ENCODE data around the gene PCDHB7. TPM values are rescaled to one million over a fixed set of nuclear protein-coding genes. Genes with fewer than 3 reads are reported as not detected.
"Not testable (repeated sequence)": the region's sequence is repeated elsewhere in the genome, so short reads cannot be mapped to it uniquely, and the experiment has no call there.

The PCDHB7 gene
- 1.3 TPM for total RNA-seq (2021; ENCODE audit: unreplicated experiment)
- polyA plus RNA-seq (2012; ENCODE audit: insufficient read length) = 1.1 TPM
- percentile 39 among the genes with signal in this experiment for Bru-seq, nascent RNA
- percentile 55 among the genes with signal in this experiment for BruChase-seq, experiment 1, labeled RNA remaining after a 2-hour chase
- percentile 51 among the genes with signal in this experiment for BruChase-seq, experiment 2, labeled RNA remaining after a 6-hour chase
- long read RNA-seq, transcript PCDHB7-201 (1 exons, 3,765 nt) = major isoform, 6 of 6 reads
- long read RNA-seq, partial matches to known transcripts = 0 of 6 reads
- long read RNA-seq, other reads (novel, unspliced or antisense) = 0 of 6 reads

DNA sequence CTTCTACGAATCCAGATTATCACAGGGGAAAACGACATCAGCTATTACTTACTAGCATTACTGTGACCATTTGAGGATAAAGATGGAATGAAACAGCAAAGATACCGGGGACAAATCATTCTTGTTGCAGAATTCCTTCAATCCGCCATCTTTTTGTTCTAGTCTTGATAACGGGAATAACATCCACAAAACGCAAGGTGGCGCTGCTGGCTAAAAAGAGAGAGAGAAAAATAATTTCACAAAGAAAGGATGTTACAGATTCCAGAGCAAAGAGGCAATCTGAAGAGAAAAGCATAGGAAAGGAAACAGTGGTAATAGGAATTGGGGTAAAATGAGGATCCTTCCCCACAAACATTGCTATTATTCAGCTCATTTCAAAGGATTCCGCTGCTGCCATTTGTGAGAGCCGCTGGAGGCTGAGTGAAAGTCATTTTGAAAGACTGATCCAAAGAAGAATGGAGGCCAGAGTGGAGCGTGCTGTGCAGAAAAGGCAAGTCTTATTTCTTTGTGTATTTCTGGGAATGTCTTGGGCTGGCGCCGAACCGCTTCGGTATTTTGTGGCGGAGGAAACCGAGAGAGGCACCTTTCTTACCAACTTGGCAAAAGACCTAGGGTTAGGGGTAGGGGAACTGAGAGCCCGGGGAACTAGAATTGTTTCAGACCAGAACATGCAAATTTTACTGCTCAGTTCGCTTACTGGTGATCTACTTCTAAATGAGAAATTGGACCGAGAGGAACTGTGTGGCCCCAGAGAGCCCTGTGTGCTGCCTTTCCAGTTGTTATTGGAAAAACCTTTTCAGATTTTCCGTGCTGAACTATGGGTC, at the start of gene PCDHB7:
PCDHB7 (plus strand) TSS at position 264 of the 824 bp plus-strand sequence; CDS start at position 456, 192 bp downstream.
- intact Hi-C loops (cut with micrococcal nuclease; ENCODE audit: unreplicated experiment) = no loop called here
- CTCF ChIA-PET = interaction anchor here (1.2 kb wide), 1 partner anchor 78 kb away, joined by 6 read pairs; the partner anchor contains the start of gene PCDHB2
- DNase-seq (ENCODE audit: low read depth, low spot score) = no peak

DNA sequence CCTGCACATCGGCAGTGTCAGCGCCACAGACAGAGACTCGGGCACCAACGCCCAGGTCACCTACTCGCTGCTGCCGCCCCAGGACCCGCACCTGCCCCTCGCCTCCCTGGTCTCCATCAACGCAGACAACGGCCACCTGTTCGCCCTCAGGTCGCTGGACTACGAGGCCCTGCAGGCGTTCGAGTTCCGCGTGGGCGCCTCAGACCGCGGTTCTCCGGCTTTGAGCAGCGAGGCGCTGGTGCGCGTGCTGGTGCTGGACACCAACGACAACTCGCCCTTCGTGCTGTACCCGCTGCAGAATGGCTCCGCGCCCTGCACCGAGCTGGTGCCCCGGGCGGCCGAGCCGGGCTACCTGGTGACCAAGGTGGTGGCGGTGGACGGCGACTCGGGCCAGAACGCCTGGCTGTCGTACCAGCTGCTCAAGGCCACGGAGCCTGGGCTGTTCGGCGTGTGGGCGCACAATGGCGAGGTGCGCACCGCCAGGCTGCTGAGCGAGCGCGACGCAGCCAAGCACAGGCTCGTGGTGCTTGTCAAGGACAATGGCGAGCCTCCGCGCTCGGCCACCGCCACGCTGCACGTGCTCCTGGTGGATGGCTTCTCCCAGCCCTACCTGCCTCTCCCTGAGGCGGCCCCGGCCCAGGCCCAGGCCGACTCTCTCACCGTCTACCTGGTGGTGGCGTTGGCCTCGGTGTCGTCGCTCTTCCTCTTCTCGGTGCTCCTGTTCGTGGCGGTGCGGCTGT, 48.9 kb upstream of the PCDHB7 start:
- ATAC-seq; POLR2A ChIA-PET; H3K9me3 ChIP-seq (ENCODE audit: control insufficient read depth, insufficient read depth, low read depth, low read length); H3K4me3 ChIP-seq (ENCODE audit: low read depth in 2 of 2, low read length in 2 of 2); DNase-seq (ENCODE audit: low read depth, low spot score); BruUV-seq (replicated peaks); H3K27me3 ChIP-seq (ENCODE audit: control insufficient read depth, insufficient read depth, low read length); intact Hi-C loops (cut with micrococcal nuclease; ENCODE audit: unreplicated experiment); in situ Hi-C loops (cut with HindIII; ENCODE audit: low pct_unique_long_range_greater_than_20kb, low sequenced_read_pairs); H3K4me1 ChIP-seq (ENCODE audit: control insufficient read depth, insufficient read depth, low read length); H3K36me3 ChIP-seq (ENCODE audit: control insufficient read depth, insufficient read depth, low read length); H3K27ac ChIP-seq (ENCODE audit: low read length); CTCF ChIA-PET: not testable (repeated sequence)

More for the DNA sequence above, at the start of gene PCDHB7:
- ATAC-seq = no peak
- Histone ChIP-seq H3K27me3 (ENCODE audit: control insufficient read depth, insufficient read depth, low read length) (peaks cover 24% of the 10 kb centered on the region), H3K4me3 (ENCODE audit: low read depth in 2 of 2, low read length in 2 of 2) (0 out of 4 replicates have a peak within 1 kb of the TSS, but pooled peaks of 1 of the 2 experiments have one; percentile 12), H3K4me1 (ENCODE audit: control insufficient read depth, insufficient read depth, low read length) (peaks cover 7% of the 10 kb centered on the region), H3K9me3 (ENCODE audit: control insufficient read depth, insufficient read depth, low read depth, low read length) (no peaks in the 10 kb centered on the region), H3K27ac (ENCODE audit: low read length) (no peak within 1 kb of the TSS), H3K36me3 (ENCODE audit: control insufficient read depth, insufficient read depth, low read length) (no peaks in the 10 kb centered on the region)
- in situ Hi-C loops (cut with HindIII; ENCODE audit: low pct_unique_long_range_greater_than_20kb, low sequenced_read_pairs) = no loop called here
- BruUV-seq (replicated peaks) = no TSS peak
- TF ChIP-seq, protein P1, sequence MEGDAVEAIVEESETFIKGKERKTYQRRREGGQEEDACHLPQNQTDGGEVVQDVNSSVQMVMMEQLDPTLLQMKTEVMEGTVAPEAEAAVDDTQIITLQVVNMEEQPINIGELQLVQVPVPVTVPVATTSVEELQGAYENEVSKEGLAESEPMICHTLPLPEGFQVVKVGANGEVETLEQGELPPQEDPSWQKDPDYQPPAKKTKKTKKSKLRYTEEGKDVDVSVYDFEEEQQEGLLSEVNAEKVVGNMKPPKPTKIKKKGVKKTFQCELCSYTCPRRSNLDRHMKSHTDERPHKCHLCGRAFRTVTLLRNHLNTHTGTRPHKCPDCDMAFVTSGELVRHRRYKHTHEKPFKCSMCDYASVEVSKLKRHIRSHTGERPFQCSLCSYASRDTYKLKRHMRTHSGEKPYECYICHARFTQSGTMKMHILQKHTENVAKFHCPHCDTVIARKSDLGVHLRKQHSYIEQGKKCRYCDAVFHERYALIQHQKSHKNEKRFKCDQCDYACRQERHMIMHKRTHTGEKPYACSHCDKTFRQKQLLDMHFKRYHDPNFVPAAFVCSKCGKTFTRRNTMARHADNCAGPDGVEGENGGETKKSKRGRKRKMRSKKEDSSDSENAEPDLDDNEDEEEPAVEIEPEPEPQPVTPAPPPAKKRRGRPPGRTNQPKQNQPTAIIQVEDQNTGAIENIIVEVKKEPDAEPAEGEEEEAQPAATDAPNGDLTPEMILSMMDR (IDR thresholded peaks at IDR 0.05) = peak; percentile 73
- TF ChIP-seq SIN3A (IDR thresholded peaks at IDR 0.05; ENCODE audit: borderline replicate concordance, insufficient read depth, low read depth, low read length) = no peak
- POLR2A ChIA-PET = no interaction called here

DNA sequence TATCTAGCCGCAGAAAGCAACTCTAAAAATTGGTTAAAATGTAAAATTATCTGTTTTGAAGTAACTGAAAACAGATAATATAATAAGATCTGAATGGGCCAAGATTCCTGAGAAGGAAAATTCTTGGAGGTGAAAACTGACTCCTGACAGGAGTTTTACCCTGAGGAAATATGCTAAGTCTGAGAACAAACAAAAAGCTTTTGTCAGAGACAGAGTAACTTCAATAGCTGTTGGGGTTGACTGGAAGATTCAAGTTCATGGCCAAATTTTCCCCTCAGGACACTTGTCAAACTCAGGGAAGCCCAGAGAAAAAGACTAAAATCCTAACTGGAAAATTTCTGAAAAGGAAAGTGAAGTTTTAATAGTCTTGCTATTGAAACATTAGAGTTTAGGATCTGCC, 45.1 kb upstream of the PCDHB7 start:
- POLR2A ChIA-PET = no interaction called here
- intact Hi-C loops (cut with micrococcal nuclease; ENCODE audit: unreplicated experiment) (no loop called here), in situ Hi-C loops (cut with HindIII; ENCODE audit: low pct_unique_long_range_greater_than_20kb, low sequenced_read_pairs) (no loop called here)
- Histone ChIP-seq H3K4me3 (ENCODE audit: low read depth in 2 of 2, low read length in 2 of 2) (no peak overlapping the region), H3K36me3 (ENCODE audit: control insufficient read depth, insufficient read depth, low read length) (no peaks in the 10 kb centered on the region), H3K27me3 (ENCODE audit: control insufficient read depth, insufficient read depth, low read length) (no peaks in the 10 kb centered on the region), H3K9me3 (ENCODE audit: control insufficient read depth, insufficient read depth, low read depth, low read length) (no peaks in the 10 kb centered on the region), H3K27ac (ENCODE audit: low read length) (no peak overlapping the region), H3K4me1 (ENCODE audit: control insufficient read depth, insufficient read depth, low read length) (peaks cover 3% of the 10 kb centered on the region; the same call in 1 of the 2 replicates)
- TF ChIP-seq, protein P2, sequence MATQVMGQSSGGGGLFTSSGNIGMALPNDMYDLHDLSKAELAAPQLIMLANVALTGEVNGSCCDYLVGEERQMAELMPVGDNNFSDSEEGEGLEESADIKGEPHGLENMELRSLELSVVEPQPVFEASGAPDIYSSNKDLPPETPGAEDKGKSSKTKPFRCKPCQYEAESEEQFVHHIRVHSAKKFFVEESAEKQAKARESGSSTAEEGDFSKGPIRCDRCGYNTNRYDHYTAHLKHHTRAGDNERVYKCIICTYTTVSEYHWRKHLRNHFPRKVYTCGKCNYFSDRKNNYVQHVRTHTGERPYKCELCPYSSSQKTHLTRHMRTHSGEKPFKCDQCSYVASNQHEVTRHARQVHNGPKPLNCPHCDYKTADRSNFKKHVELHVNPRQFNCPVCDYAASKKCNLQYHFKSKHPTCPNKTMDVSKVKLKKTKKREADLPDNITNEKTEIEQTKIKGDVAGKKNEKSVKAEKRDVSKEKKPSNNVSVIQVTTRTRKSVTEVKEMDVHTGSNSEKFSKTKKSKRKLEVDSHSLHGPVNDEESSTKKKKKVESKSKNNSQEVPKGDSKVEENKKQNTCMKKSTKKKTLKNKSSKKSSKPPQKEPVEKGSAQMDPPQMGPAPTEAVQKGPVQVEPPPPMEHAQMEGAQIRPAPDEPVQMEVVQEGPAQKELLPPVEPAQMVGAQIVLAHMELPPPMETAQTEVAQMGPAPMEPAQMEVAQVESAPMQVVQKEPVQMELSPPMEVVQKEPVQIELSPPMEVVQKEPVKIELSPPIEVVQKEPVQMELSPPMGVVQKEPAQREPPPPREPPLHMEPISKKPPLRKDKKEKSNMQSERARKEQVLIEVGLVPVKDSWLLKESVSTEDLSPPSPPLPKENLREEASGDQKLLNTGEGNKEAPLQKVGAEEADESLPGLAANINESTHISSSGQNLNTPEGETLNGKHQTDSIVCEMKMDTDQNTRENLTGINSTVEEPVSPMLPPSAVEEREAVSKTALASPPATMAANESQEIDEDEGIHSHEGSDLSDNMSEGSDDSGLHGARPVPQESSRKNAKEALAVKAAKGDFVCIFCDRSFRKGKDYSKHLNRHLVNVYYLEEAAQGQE (IDR thresholded peaks at IDR 0.05; ENCODE audit: insufficient read depth in 1 of 2, low read depth in 2 of 2, low read length in 1 of 2) = no peak
- TF ChIP-seq POLR2AphosphoS5 (IDR thresholded peaks at IDR 0.05; ENCODE audit: low read depth, low read length) (no peak), SIN3A (IDR thresholded peaks at IDR 0.05; ENCODE audit: borderline replicate concordance, insufficient read depth, low read depth, low read length) (no peak), TCF7L2 (IDR thresholded peaks at IDR 0.05; ENCODE audit: low read depth, low read length) (no peak)
- TF ChIP-seq, protein P1 (IDR thresholded peaks at IDR 0.05) = no peak
- ATAC-seq (no peak), DNase-seq (ENCODE audit: low read depth, low spot score) (no peak)
- CTCF ChIA-PET = no interaction called here
- BruUV-seq (replicated peaks) = no TSS peak

All from Panc1 (cell line).